ENCODE results near the gene DCUN1D3.
"Not testable (repeated sequence)": the region's sequence is repeated elsewhere in the genome, so short reads cannot be mapped to it uniquely, and the experiment has no call there.

Gene DCUN1D3

GRCh38 chr16:20900299-20901067, at the start of gene DCUN1D3, which contains the start of gene LYRM1:
Gene DCUN1D3, minus strand, starts transcription at chr16:20900358. Its CDS starts 37,820 bp downstream, at chr16:20862538.
Gene LYRM1, plus strand, starts transcription at chr16:20900771. Its CDS starts 14,785 bp downstream, at chr16:20915556.
- peak within 1 kb of the TSS; percentile 84 for H3K4me3 ChIP-seq (ENCODE audit: low read depth, low read length)
- TF ChIP-seq POLR2A (IDR thresholded peaks at IDR 0.05; ENCODE audit: extremely low read depth, insufficient read length) (peak; percentile 68), MAX (IDR thresholded peaks at IDR 0.05; ENCODE audit: low read depth, low read length) (peak; percentile 13; the same call in 1 of the 2 replicates), CTCF (IDR thresholded peaks at IDR 0.05; ENCODE audit: low read depth, low read length) (no peak), MYC (IDR thresholded peaks at IDR 0.05; ENCODE audit: low read depth, low read length) (peak; percentile 55)
- DNase-seq (ENCODE audit: low read depth): peak; percentile 99

- H3K4me3 ChIP-seq (ENCODE audit: low read depth, low read length): no peak overlapping the region
- TF ChIP-seq MAX (IDR thresholded peaks at IDR 0.05; ENCODE audit: low read depth, low read length) (no peak), MYC (IDR thresholded peaks at IDR 0.05; ENCODE audit: low read depth, low read length) (no peak), POLR2A (IDR thresholded peaks at IDR 0.05; ENCODE audit: extremely low read depth, insufficient read length) (no peak), CTCF (IDR thresholded peaks at IDR 0.05; ENCODE audit: low read depth, low read length) (no peak)
- no peak for DNase-seq (ENCODE audit: low read depth)
Measured at GRCh38 chr16:20949660-20950059, 49.5 kb upstream of the DCUN1D3 start.

GRCh38 chr16:20948444-20948843, 48.3 kb upstream of the DCUN1D3 start:
- no peak overlapping the region for H3K4me3 ChIP-seq (ENCODE audit: low read depth, low read length)
- TF ChIP-seq CTCF (IDR thresholded peaks at IDR 0.05; ENCODE audit: low read depth, low read length) (no peak), POLR2A (IDR thresholded peaks at IDR 0.05; ENCODE audit: extremely low read depth, insufficient read length) (no peak), MAX (IDR thresholded peaks at IDR 0.05; ENCODE audit: low read depth, low read length) (no peak), MYC (IDR thresholded peaks at IDR 0.05; ENCODE audit: low read depth, low read length) (no peak)
- DNase-seq (ENCODE audit: low read depth): no peak

GRCh38 chr16:20946015-20946629, 46.0 kb upstream of the DCUN1D3 start:
- DNase-seq (ENCODE audit: low read depth): no peak
- H3K4me3 ChIP-seq (ENCODE audit: low read depth, low read length): no peak overlapping the region
- no peak for TF ChIP-seq POLR2A (IDR thresholded peaks at IDR 0.05; ENCODE audit: extremely low read depth, insufficient read length)
- TF ChIP-seq MYC (IDR thresholded peaks at IDR 0.05; ENCODE audit: low read depth, low read length): no peak
- TF ChIP-seq MAX (IDR thresholded peaks at IDR 0.05; ENCODE audit: low read depth, low read length): no peak
- TF ChIP-seq CTCF (IDR thresholded peaks at IDR 0.05; ENCODE audit: low read depth, low read length): no peak

GRCh38 chr16:20945575-20945875, 45.4 kb upstream of the DCUN1D3 start:
- not testable (repeated sequence) for H3K4me3 ChIP-seq (ENCODE audit: low read depth, low read length); DNase-seq (ENCODE audit: low read depth)

GRCh38 chr16:20944861-20945574, 44.9 kb upstream of the DCUN1D3 start:
- no peak overlapping the region for H3K4me3 ChIP-seq (ENCODE audit: low read depth, low read length)
- peak; percentile 25 for DNase-seq (ENCODE audit: low read depth)
- TF ChIP-seq MYC (IDR thresholded peaks at IDR 0.05; ENCODE audit: low read depth, low read length): no peak
- no peak for TF ChIP-seq CTCF (IDR thresholded peaks at IDR 0.05; ENCODE audit: low read depth, low read length)
- TF ChIP-seq MAX (IDR thresholded peaks at IDR 0.05; ENCODE audit: low read depth, low read length): no peak
- TF ChIP-seq POLR2A (IDR thresholded peaks at IDR 0.05; ENCODE audit: extremely low read depth, insufficient read length): no peak
